ENCODE measurements around the gene TTLL9.

The TTLL9 gene

DNA sequence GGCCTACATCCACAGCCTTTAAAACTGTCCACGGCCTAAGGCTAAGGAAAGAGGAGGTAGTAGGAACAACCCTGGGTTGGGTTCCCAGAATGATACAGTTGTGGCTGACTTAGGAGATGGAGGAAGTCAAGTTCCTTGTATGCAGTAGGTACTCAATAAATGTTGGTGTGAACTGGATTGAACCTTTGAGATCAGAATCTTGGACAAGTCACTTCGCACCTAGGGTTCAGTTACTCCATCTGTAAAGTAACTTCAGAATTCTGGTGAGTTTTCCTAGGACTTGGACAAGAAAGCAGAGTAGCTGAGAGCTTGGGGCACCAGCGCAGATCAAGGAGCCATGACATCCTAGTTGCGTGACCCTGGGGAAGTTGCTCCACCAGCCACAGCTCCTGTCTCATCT lies 106.6 kb downstream of the TTLL9 start:
- no peak for DNase-seq (ENCODE audit: low spot score)

DNA sequence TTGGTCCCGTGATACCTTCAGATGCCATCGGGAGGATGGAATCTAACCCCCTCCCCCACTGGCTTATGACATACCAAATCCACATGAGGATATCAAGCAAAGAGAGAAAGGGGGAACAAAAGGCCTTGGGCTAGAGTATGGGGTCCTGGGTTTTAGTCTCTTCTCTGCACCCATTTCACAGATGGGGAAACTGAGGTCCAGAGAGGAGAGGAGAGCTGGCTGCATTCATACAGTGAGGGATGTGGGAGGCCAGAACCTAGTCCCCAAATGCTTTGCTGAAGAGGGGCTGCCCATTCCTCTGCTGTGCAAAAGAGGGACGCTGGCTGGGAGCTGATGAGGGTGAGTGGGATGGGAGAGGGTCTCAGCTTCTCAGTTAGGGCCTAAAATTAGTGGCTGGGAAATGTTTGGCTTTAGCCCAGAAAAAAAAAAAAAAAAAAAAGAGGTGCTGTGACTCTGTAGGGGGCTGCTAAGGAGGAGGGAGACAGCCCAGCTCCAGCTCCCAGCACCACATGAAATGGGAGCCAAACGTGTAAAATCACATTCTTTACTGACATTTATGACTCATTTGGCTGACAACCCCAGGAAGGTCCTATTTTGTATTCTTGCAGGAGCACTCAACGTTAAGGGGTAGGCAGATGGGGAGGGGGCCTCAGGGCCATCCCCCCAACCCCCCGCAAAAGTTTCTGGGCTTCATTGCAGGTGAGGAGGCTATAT lies 109.4 kb downstream of the TTLL9 start:
- DNase-seq (ENCODE audit: low spot score) = peak; percentile 12

DNA sequence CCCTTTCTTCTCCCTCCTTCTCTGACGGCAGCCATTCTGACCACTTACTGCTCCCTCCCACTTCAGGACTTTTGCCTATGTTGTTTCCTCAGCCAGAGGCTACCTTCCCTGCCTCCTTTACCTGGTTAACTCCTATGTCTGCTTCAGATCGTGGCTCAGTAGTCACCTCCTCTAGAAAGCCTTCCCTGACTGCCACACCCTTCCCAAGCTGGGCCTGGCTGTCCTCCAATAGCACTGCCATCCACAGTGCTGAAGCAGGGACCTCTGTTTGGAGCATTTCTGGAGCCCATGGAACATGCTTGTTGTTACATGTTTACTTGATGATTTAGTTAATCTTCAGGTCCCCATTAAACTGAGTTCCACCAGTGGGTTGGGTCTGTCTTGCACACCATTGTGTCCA lies 111.3 kb downstream of the TTLL9 start:
- DNase-seq (ENCODE audit: low spot score) = no peak

DNA sequence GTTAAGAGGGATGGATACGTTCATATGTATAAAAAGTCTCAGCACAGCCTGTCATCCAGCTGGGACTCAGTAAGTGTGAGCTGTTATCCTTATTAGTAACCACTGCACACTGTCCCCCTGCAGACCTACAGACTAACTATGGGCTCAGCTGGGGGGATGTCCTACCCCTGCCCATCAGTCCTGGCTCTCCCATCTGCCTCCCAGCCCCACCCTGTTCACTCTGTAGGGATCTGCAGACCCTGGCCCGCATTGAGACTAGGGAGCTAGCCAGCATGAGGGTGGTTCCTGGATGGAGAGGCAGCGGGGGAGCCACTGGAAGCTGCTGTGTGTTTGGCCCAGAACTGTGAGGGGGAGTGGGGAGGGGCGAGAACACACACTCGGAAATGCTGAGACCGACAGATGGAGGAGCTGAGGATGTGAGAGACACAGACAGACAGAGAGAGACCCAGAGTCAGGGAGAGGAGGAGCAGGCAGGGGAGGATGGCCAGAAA lies 114.6 kb downstream of the TTLL9 start:
- no peak for DNase-seq (ENCODE audit: low spot score)

DNA sequence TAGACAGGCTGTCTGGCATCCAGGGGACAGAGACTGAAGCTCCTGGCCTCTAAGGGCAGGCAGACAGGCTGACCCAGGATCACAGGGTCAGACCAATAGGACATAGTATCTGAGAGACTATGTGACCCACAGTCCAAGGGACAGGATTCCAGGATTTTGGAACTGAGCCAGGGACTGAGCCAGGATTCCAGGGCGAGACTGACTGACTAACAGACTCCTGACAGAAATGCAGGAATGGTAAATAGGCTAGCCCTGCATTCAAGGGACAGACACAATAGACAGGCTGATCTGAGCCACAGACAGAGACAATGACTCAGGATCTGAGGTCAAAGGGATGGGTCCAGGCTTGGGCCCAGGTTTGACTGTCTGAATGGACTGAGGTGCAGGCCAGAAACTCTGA lies 117.3 kb downstream of the TTLL9 start:
- DNase-seq (ENCODE audit: low spot score) = peak; percentile 93

DNA sequence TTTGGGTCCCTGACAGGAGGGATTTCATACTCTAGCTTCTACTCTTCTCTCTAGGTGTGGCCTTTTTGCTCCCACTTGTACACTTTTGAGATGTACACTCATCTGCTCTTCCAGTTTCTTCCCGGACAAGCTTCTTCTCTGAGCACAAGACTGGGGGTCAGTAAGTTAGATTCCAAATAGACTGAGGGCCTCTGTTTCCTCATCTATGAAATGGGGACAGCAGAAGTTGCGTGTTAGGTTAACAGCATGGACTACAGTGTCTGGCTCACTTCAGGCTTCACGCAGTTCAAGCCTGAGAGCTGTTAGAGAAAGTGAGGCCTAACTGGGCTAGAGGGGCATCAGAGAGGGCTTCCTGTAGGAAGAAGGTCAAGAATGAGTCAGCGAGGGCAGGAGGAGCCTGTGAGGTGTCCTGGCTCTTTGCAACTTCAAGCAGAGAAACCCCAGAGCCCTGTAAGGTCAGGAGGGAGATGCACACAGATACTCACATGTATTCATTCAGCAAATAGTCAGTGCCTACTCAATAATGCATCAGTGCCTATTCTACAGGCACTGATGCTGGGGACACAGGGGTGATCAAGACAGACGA lies 118.1 kb downstream of the TTLL9 start:
- DNase-seq (ENCODE audit: low spot score) = peak; percentile 36

DNA sequence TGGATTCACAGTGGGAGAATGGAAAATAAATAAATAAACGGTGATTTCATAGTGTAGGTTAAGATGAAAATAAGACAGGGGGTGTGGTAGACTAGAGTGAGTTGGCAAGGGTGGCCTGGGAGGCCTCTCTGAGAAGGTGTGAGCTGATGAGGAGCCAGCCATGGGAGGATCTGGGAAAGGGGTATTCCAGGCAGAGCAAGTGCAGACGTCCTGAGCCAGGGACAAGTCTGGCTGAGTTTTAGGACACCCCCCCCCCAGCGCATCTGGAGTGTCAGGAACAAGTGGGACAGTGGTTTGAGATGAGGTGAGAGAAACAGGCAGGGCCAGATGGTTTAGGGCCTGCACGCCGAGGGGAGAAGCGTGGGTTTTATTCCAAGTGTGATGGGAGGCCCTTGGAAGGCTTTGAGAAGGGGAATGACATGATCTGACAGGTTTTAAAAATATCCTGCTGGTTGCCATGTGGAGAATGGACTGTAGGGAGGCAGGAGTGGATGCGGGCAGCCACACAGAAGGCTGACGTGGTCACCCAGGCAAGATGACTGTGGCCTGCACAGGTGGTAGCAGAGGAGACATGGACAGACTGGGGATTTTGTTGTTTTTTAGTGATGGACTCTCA lies 118.7 kb downstream of the TTLL9 start:
- DNase-seq (ENCODE audit: low spot score) = no peak

DNA sequence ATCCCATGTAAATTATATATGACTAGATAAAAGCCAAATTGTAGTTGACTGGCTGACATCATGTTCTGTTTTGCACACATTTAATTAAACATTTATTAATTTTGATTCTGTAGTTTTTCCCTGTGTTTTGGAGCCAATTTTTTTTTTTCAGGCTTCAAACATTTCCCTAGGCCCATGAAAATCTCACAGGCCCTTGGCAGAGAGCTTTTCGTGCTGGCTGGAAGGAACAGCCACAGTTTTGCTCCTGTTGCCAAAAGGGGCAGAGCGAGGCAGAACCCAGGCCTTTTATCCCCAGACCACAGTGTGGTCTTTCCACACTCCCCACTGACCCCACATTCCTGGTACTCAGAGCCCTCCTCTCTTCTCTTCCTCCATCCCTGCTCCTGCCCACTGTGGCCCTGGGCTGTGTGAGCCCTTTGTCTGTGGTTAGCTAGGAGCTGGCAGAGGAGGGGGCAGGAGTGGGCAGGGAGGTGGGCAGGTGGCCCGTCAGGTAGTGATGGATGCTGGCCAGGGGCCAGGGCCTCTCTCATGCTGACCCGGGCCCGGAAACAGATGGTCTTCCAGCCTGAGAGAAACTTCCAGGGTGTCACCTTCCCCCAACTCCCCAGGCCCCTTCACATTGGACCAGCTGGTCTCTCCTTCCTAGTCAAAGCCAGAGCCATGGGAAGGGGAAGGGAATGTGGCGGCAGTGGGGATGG lies 120.4 kb downstream of the TTLL9 start:
- no peak for DNase-seq (ENCODE audit: low spot score)

DNA sequence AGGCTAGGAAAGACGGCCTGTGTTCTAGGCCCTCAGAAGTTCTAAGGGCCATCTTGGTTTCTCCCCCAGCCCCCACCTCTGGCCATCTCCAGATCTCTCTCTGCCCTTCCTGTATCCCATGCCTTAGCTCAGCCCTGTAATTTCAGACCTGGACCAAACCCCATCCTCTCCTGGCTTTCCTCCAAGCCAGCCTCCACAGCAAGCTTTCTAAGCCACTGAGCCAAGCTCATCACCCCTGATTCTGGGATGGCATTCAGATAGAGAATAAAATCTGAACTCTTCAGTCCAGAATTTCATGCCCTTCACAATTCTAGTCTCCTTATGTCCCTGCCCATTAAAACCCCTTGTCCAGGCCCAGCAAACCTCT lies 120.9 kb downstream of the TTLL9 start:
- DNase-seq (ENCODE audit: low spot score) = no peak

DNA sequence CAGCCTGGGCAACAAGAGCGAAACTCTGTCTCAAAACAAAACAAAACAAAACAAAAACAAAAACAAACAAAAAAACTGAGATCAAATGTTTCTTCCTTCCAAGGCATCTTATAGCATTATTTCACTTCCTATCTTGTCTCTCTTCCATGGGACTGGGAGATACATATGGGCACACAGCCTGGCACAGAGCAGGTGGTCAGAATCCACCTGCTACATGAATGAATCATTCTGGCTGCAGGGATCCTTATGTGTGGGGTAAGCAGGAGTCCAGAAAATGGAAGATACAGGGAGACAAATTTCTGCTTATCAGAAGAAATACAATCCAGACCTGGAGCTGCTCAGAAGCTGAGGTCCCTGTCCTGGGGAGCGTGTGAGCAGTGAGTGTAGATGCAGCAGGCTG lies 121.7 kb downstream of the TTLL9 start:
- DNase-seq (ENCODE audit: low spot score) = no peak
